GM12878 (cell line): ENCODE results near the gene BCAS3.

ENCODE experiments used
- CEBPB ChIP-seq, 2 experiments: fragments of 150-350 bp in 1 of 2; IDR thresholded peaks; 2 replicates each; pipeline ENCODE4 v1.6.1; 2012 to 2014; ENCODE audit warnings: low read depth in 2 of 2, low read length in 2 of 2, borderline replicate concordance in 1 of 2, inconsistent platforms in 1 of 2
- CHD4 ChIP-seq: fragments of 200-600 bp; sonication (generic); IDR thresholded peaks from 2 replicates; pipeline ENCODE4 v1.6.1; 2016; ENCODE audit warnings: mild to moderate bottlenecking
- CTCF ChIP-seq, 3 experiments: IDR thresholded peaks in 2 of 3; conservative IDR thresholded peaks in 1 of 3; 2 replicates each; pipeline ENCODE4 v1.5.1; 2011; ENCODE audit warnings: low read depth in 3 of 3, low read length in 3 of 3, mild to moderate bottlenecking in 3 of 3, control low read depth in 2 of 3, moderate library complexity in 2 of 3, inconsistent platforms in 1 of 3, mixed read lengths in 1 of 3; ENCODE audit not compliant: control insufficient read depth in 2 of 3, insufficient read depth in 1 of 3; ENCODE audit errors: extremely low read depth in 1 of 3
- DPF2 ChIP-seq: fragments of 450-650 bp; IDR thresholded peaks from 2 replicates; pipeline ENCODE4 v1.6.1; 2017; ENCODE audit warnings: mild to moderate bottlenecking
- KAT2A ChIP-seq: conservative IDR thresholded peaks from 2 replicates; pipeline ENCODE4 v1.6.1; 2011; ENCODE audit warnings: low read depth, low read length; ENCODE audit not compliant: control insufficient read depth
- MEF2B ChIP-seq: fragments of 450-650 bp; IDR thresholded peaks from 2 replicates; pipeline ENCODE4 v1.6.1; 2018; ENCODE audit warnings: mild to moderate bottlenecking, moderate library complexity; ENCODE audit not compliant: partially characterized antibody, poor library complexity, severe bottlenecking
- MYC ChIP-seq: IDR thresholded peaks from 2 replicates; pipeline ENCODE4 v1.6.1; 2011; ENCODE audit warnings: mild to moderate bottlenecking, low read length, moderate library complexity, inconsistent platforms; ENCODE audit not compliant: insufficient read depth, insufficient replicate concordance, insufficient read length, severe bottlenecking
- POLR2A ChIP-seq: IDR thresholded peaks from 2 replicates; pipeline ENCODE4 v1.6.1; 2011; ENCODE audit warnings: low read depth, mild to moderate bottlenecking, low read length
- POLR2AphosphoS5 ChIP-seq: IDR thresholded peaks from 2 replicates; pipeline ENCODE4 v1.6.1; 2011; ENCODE audit warnings: mild to moderate bottlenecking, low read length, inconsistent platforms
- SMC3 ChIP-seq: IDR thresholded peaks from 2 replicates; pipeline ENCODE4 v1.6.1; 2011; ENCODE audit warnings: low read length, improper control_type of control experiment, borderline replicate concordance

DNA sequence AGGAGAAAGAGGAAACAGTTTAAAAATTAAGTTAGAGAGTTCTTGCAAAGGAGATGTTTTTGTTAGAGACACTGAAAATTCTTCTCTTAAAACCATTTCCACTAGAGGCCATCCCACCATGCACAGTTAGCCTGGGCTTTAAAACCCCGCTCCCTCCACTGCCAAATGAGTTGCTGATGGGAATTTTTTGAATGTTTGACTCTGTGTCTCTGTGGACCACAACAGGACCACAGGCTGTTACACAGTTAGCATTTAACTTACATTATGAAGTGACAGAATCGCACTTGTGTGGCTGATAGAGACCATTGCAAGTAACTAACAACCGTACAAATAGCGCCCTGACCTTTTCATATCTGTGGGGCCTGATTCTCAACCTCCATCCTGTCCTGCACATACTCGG is 647.3 kb downstream of the BCAS3 start:
- TF ChIP-seq DPF2: no peak
- no peak for TF ChIP-seq POLR2A
- no peak for TF ChIP-seq CTCF (IDR thresholded peaks at IDR 0.05 in 2 of 3, conservative IDR thresholded peaks at IDR 0.05 in 1 of 3; ENCODE audit: control insufficient read depth in 2 of 3, extremely low read depth in 1 of 3, insufficient read depth in 1 of 3, low read depth in 3 of 3, low read length in 3 of 3)
- TF ChIP-seq MYC: no peak
- TF ChIP-seq SMC3: no peak
- TF ChIP-seq KAT2A: no peak
- TF ChIP-seq CEBPB (IDR thresholded peaks at IDR 0.05; ENCODE audit: borderline replicate concordance in 1 of 2, low read depth in 2 of 2, low read length in 2 of 2): no peak
- no peak for TF ChIP-seq MEF2B
- no peak for TF ChIP-seq POLR2AphosphoS5
- TF ChIP-seq CHD4: no peak
